H1 (cell line): ENCODE data around the gene ZNF69. TPM values are rescaled to one million over a fixed set of nuclear protein-coding genes. Genes with fewer than 3 reads are reported as not detected.

Experiments used
- CTCF ChIA-PET: fragments of 300-600 bp; sonication (Branson Sonifier 250); formaldehyde crosslinking; loops from one replicate; lab custom pipeline; 2021; ENCODE audit not compliant: partially characterized antibody; lab: Charles Lee
- POLR2A ChIA-PET: fragments of 300-600 bp; sonication (Branson Sonifier 250); formaldehyde crosslinking; loops from one replicate; lab custom pipeline; 2021; ENCODE audit warnings: inconsistent platforms; ENCODE audit not compliant: partially characterized antibody; lab: Charles Lee
- DNase-seq, 2 experiments: peaks; one replicate each; pipeline versions ENCODE4 v3.0.0 to v3.0.0-alpha.2; 2010 to 2022; ENCODE audit warnings: low spot score in 2 of 2, low read depth in 1 of 2, mixed read lengths in 1 of 2
- FAIRE-seq: peaks from 2 replicates; lab custom pipeline; 2011; peaks lifted over from hg19 to GRCh38; lab: Jason Lieb, UNC
- H2AFZ ChIP-seq: 2 replicates; pipeline ENCODE4 v1.8.1; 2012; ENCODE audit warnings: low read length, inconsistent platforms
- H2AK5ac ChIP-seq: 2 replicates; pipeline ENCODE4 v1.6.1; 2013; ENCODE audit warnings: low read depth, low read length
- H2BK120ac ChIP-seq: replicated peaks from 2 replicates; pipeline ENCODE3; 2013; ENCODE audit warnings: low read depth, low read length, inconsistent platforms
- H2BK12ac ChIP-seq: 2 replicates; pipeline ENCODE4 v1.6.1; 2013; ENCODE audit warnings: low read depth, low read length
- H2BK15ac ChIP-seq: 2 replicates; pipeline ENCODE4 v1.6.1; 2013; ENCODE audit warnings: low read length
- H2BK20ac ChIP-seq: 2 replicates; pipeline ENCODE4 v1.6.1; 2013; ENCODE audit warnings: low read length
- H2BK5ac ChIP-seq: 2 replicates; pipeline ENCODE4 v1.6.1; 2013; ENCODE audit warnings: low read depth, low read length
- H3K14ac ChIP-seq: 2 replicates; pipeline ENCODE4 v1.6.1; 2013; ENCODE audit warnings: inconsistent platforms; ENCODE audit not compliant: insufficient read length
- H3K18ac ChIP-seq: 2 replicates; pipeline ENCODE4 v1.6.1; 2013; ENCODE audit warnings: low read length; ENCODE audit errors: extremely low read depth
- H3K23ac ChIP-seq: 2 replicates; pipeline ENCODE4 v1.6.1; 2013; ENCODE audit warnings: inconsistent platforms; ENCODE audit not compliant: insufficient read length
- H3K23me2 ChIP-seq: 2 replicates; pipeline ENCODE4 v1.6.1; 2013; ENCODE audit warnings: low read depth, low read length
- H3K27ac ChIP-seq: 2 replicates; pipeline ENCODE4 v1.6.1; 2011; ENCODE audit warnings: low read depth, low read length, inconsistent platforms
- H3K27me3 ChIP-seq, 4 experiments: replicated peaks in 1 of 4; 1 replicate in 1 of 4; 2 replicates in 3 of 4; pipeline versions ENCODE4 v1.6.1 to v1.8.1; 2011 to 2013; ENCODE audit warnings: low read length in 3 of 4, mild to moderate bottlenecking in 3 of 4, inconsistent platforms in 2 of 4, mixed read lengths in 2 of 4, moderate library complexity in 1 of 4; ENCODE audit not compliant: control insufficient read depth in 3 of 4, insufficient read depth in 3 of 4; ENCODE audit errors: extremely low read depth in 1 of 4
- H3K36me3 ChIP-seq, 4 experiments: 2 replicates each; pipeline versions ENCODE4 v1.6.1 to v1.8.1; 2011 to 2013; ENCODE audit warnings: mild to moderate bottlenecking in 4 of 4, low read length in 3 of 4, moderate library complexity in 2 of 4, control low read depth in 1 of 4, inconsistent platforms in 1 of 4; ENCODE audit not compliant: insufficient read depth in 4 of 4, control insufficient read depth in 2 of 4
- H3K4ac ChIP-seq: replicated peaks from 2 replicates; pipeline ENCODE3; 2013; ENCODE audit warnings: low read length, low read depth, mixed read lengths, inconsistent platforms; ENCODE audit not compliant: insufficient read length
- H3K4me1 ChIP-seq, 4 experiments: replicated peaks in 1 of 4; 1 replicate in 1 of 4; 2 replicates in 3 of 4; pipeline versions ENCODE4 v1.6.1 to v1.8.1; 2011 to 2013; ENCODE audit warnings: low read length in 3 of 4, inconsistent platforms in 2 of 4, mixed read lengths in 1 of 4; ENCODE audit not compliant: insufficient read depth in 4 of 4, control insufficient read depth in 3 of 4
- H3K4me2 ChIP-seq, 2 experiments: 2 replicates each; pipeline versions ENCODE4 v1.6.1 to v1.8.1; 2011 to 2013; ENCODE audit warnings: low read depth in 2 of 2, low read length in 2 of 2, control low read depth in 1 of 2, inconsistent platforms in 1 of 2, mild to moderate bottlenecking in 1 of 2; ENCODE audit not compliant: insufficient read depth in 1 of 2
- H3K4me3 ChIP-seq, 4 experiments: fragments of 200-600, 300-600 bp in 1 of 4; sonication (generic), shearing (Covaris generic), sonication (Bioruptor Twin) in 1 of 4; 2 replicates each; pipeline versions ENCODE4 v1.5.1 to v1.8.1; 2011 to 2016; ENCODE audit warnings: low read length in 4 of 4, low read depth in 3 of 4, control low read depth in 2 of 4, inconsistent platforms in 2 of 4, mild to moderate bottlenecking in 2 of 4, mixed read lengths in 1 of 4, moderate library complexity in 1 of 4; ENCODE audit not compliant: insufficient read depth in 2 of 4; ENCODE audit errors: extremely low read depth in 1 of 4
- H3K56ac ChIP-seq: replicated peaks from 2 replicates; pipeline ENCODE3; 2013; ENCODE audit warnings: low read depth, mild to moderate bottlenecking, mixed read lengths, low read length, inconsistent platforms; ENCODE audit not compliant: insufficient read length
- H3K79me1 ChIP-seq: 2 replicates; pipeline ENCODE4 v1.6.1; 2013; ENCODE audit warnings: low read depth, low read length, control low read depth
- H3K79me2 ChIP-seq, 2 experiments: 2 replicates each; pipeline versions ENCODE4 v1.6.1 to v1.8.1; 2012 to 2013; ENCODE audit warnings: low read length in 2 of 2, mild to moderate bottlenecking in 2 of 2, inconsistent platforms in 1 of 2; ENCODE audit not compliant: insufficient read depth in 2 of 2, control insufficient read depth in 1 of 2
- H3K9ac ChIP-seq, 4 experiments: replicated peaks in 1 of 4; 1 replicate in 1 of 4; 2 replicates in 3 of 4; pipeline versions ENCODE4 v1.6.1 to v1.8.1; 2011 to 2013; ENCODE audit warnings: low read depth in 3 of 4, low read length in 3 of 4, control low read depth in 2 of 4, mild to moderate bottlenecking in 2 of 4, moderate library complexity in 2 of 4, inconsistent platforms in 1 of 4; ENCODE audit errors: extremely low read depth in 1 of 4
- H3K9me3 ChIP-seq, 2 experiments: 2 replicates each; pipeline versions ENCODE4 v1.6.1 to v1.8.1; 2012 to 2013; ENCODE audit warnings: mild to moderate bottlenecking in 2 of 2, moderate library complexity in 2 of 2, control low read depth in 1 of 2, inconsistent platforms in 1 of 2, low read depth in 1 of 2, low read length in 1 of 2, mixed read lengths in 1 of 2; ENCODE audit not compliant: insufficient read depth in 2 of 2
- H4K20me1 ChIP-seq, 2 experiments: replicated peaks in 1 of 2; 2 replicates each; pipeline versions ENCODE3 to v1.8.1; 2011 to 2013; ENCODE audit warnings: inconsistent platforms in 2 of 2, low read length in 2 of 2, mild to moderate bottlenecking in 1 of 2; ENCODE audit not compliant: insufficient read depth in 2 of 2, control insufficient read depth in 1 of 2
- H4K5ac ChIP-seq: 2 replicates; pipeline ENCODE4 v1.6.1; 2013; ENCODE audit warnings: low read length, low read depth, mixed read lengths, inconsistent platforms; ENCODE audit not compliant: insufficient read length
- H4K8ac ChIP-seq: 2 replicates; pipeline ENCODE4 v1.8.0; 2013; ENCODE audit warnings: mild to moderate bottlenecking, moderate library complexity, low read length, inconsistent platforms; ENCODE audit not compliant: insufficient read depth; ENCODE audit errors: extremely low read depth
- H4K91ac ChIP-seq: replicated peaks from 2 replicates; pipeline ENCODE3; 2013; ENCODE audit warnings: low read length, mixed read lengths, inconsistent platforms; ENCODE audit not compliant: insufficient read length
- FOSL1 ChIP-seq: IDR thresholded peaks from 2 replicates; pipeline ENCODE4 v1.6.1; 2011; ENCODE audit warnings: mild to moderate bottlenecking, low read depth, low read length, moderate library complexity; ENCODE audit not compliant: insufficient read depth
- POLR2A ChIP-seq, 2 experiments: IDR thresholded peaks; 1 replicate in 1 of 2; 2 replicates in 1 of 2; pipeline ENCODE4 v1.6.1; 2011; ENCODE audit warnings: low read depth in 2 of 2, low read length in 2 of 2, mild to moderate bottlenecking in 2 of 2; ENCODE audit errors: control extremely low read depth in 1 of 2
- TEAD4 ChIP-seq: IDR thresholded peaks from 2 replicates; pipeline ENCODE4 v1.6.1; 2012; ENCODE audit warnings: low read depth, low read length, inconsistent platforms, mixed read lengths
- WGBS, 2 experiments: shearing (Covaris generic) in 1 of 2; methylation state at CpG; one replicate each; pipeline versions ENCODE4 v1.1.6 to v1.1.7; 2013 to 2015; ENCODE audit warnings: low lambda C conversion rate in 2 of 2, mixed read lengths in 2 of 2, inconsistent platforms in 1 of 2, low coverage in 1 of 2, missing lambda C conversion rate in 1 of 2; ENCODE audit not compliant: insufficient replicate concordance in 2 of 2, insufficient coverage in 1 of 2, insufficient read length in 1 of 2; ENCODE audit errors: extremely low coverage in 1 of 2, missing lambda C conversion rate in 1 of 2; 5-methylcytosine and 5-hydroxymethylcytosine counted together
- polyA plus RNA-seq, 7 experiments: library from polyadenylated mRNA; depleted of rRNA in 3 of 7; stranded (reverse) in 5 of 7; unstranded in 2 of 7; fragments of >200 nt in 5 of 7; fragments of 200-250 nt in 2 of 7; gene quantifications; 1 replicate in 5 of 7; 2 replicates in 1 of 7; 4 replicates in 1 of 7; pipeline versions ENCODE4 v1.2.1 to v1.2.3, GENCODE V29; 2011 to 2013; ENCODE audit warnings: missing spikeins in 2 of 7, mixed read lengths in 2 of 7
- total RNA-seq: library from RNA; stranded (reverse); fragmentation: NEBNext Ultra II Directional; extraction: Animal tissue kit (Norgen Biotek cat#: 25700); gene quantifications from 2 replicates; pipeline ENCODE4 v1.2.1, GENCODE V29; 2021

The ZNF69 gene
- total and polyA plus RNA-seq, 2 of the 8 experiments (the other 6 are each of a cell fraction or from before 2014, with no cell fraction given) = 5.6 to 22.8 TPM

GRCh38 chr19:11860721-11861120, 26.9 kb upstream of the ZNF69 start:
- Histone ChIP-seq H2AFZ (no peak overlapping the region), H3K4me2 (no peak overlapping the region), H3K27ac (no peak overlapping the region), H2BK20ac (no peak overlapping the region), H3K9ac (no peak overlapping the region), H3K79me1 (no peaks in the 10 kb centered on the region), H3K79me2 (no peaks in the 10 kb centered on the region), H2BK15ac (no peak overlapping the region), H3K9me3 (peaks cover 25 to 53% of the 10 kb centered on the region in 2 experiments), H4K8ac (no peak overlapping the region), H2BK5ac (no peak overlapping the region), H3K23ac (no peak overlapping the region), H3K4ac (no peak overlapping the region), H4K91ac (no peak overlapping the region), H3K4me3 (no peak overlapping the region), H4K5ac (no peak overlapping the region), H2BK120ac (no peak overlapping the region), H3K14ac (no peak overlapping the region), H3K36me3 (no peaks in the 10 kb centered on the region; a peak in 1 of 8 replicates), H2BK12ac (no peak overlapping the region), H3K23me2 (no peaks in the 10 kb centered on the region), H3K56ac (no peak overlapping the region), H4K20me1 (no peaks in the 10 kb centered on the region), H3K27me3 (no peaks in the 10 kb centered on the region), H3K4me1 (no peaks in the 10 kb centered on the region), H2AK5ac (no peak overlapping the region), H3K18ac (no peak overlapping the region)
- CTCF ChIA-PET = interaction anchor here (1.0 kb wide), 1 partner anchor 63 kb away, joined by 3 read pairs; the partner anchor contains the start of gene ZNF491
- TF ChIP-seq FOSL1 (no peak), TEAD4 (no peak), POLR2A (IDR thresholded peaks at IDR 0.05; ENCODE audit: control extremely low read depth in 1 of 2, low read depth in 2 of 2, low read length in 2 of 2) (no peak)
- WGBS, 2 experiments = 83% methylated on average over 7 of the region's 7 CpGs; no CpG with 5 or more reads in 1 of the 2 experiments
- FAIRE-seq (no peak), DNase-seq (no peak)
- POLR2A ChIA-PET = interaction anchor here (1.0 kb wide), 1 partner anchor 19 kb away, joined by 3 read pairs; no protein-coding TSS in a partner anchor
